GM18502 (cell line): Measurements from ENCODE around the gene NUDT19.

ENCODE experiments used
- ATAC-seq: cut with Tn5 transposase; IDR thresholded peaks from one replicate; pipeline ENCODE4 v1.9.1; 2021; ENCODE audit warnings: mild to moderate bottlenecking; ENCODE audit not compliant: unreplicated experiment, poor library complexity

The NUDT19 gene

DNA sequence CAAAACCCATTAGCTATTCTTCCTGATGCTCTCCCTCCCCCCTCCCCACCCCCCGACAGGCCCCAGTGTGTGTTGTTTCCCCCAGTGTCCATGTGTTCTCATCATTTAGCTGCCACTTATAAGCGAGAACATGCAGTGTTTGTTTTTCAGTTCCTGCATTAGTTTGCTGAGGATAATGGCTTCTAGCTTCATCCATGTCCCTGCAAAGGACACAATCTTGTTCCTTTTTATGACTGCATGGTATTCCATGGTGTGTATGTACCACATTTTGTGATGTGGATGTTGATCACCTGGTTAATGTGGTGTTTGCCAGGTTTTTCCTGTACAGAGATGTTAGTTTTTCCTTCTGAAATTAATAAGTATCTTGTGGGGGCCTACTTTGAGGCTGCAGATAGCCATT is 59.4 kb downstream of the NUDT19 start:
- ATAC-seq: no peak

DNA sequence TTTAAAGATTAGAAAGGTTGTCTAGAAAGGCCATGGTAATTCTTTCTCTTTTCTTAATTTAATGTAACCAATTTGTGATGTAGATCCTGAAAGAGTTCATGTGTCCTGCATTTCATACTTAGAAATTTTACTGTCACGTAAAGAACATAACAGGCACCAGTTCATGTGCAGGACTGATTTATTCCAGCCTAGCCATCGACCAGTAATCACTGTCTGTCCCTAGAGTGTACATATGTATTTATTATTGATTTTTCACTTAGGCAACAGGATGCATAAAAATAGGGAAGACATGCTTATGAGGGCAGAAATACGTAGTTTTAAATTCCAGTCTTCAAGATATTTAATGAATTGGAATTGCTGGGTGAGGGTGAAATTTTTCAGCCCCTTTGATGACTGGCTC is 65.6 kb downstream of the NUDT19 start:
- no peak for ATAC-seq
